ENCODE measurements around the gene RTN1.

Gene RTN1

GRCh38 chr14:59576332-59577294, 294.0 kb downstream of the RTN1 start, which contains the start of gene CCDC175:
CCDC175 (minus strand) TSS chr14:59576812; CDS start chr14:59576775, 37 bp downstream.
- peak; percentile 92 for DNase-seq
- no peaks in the 10 kb centered on the region for H3K36me3 ChIP-seq
- peak within 1 kb of the TSS; percentile 68 for H3K27ac ChIP-seq
- H3K9me3 ChIP-seq (ENCODE audit: severe bottlenecking): no peaks in the 10 kb centered on the region
- TF ChIP-seq, protein P1, sequence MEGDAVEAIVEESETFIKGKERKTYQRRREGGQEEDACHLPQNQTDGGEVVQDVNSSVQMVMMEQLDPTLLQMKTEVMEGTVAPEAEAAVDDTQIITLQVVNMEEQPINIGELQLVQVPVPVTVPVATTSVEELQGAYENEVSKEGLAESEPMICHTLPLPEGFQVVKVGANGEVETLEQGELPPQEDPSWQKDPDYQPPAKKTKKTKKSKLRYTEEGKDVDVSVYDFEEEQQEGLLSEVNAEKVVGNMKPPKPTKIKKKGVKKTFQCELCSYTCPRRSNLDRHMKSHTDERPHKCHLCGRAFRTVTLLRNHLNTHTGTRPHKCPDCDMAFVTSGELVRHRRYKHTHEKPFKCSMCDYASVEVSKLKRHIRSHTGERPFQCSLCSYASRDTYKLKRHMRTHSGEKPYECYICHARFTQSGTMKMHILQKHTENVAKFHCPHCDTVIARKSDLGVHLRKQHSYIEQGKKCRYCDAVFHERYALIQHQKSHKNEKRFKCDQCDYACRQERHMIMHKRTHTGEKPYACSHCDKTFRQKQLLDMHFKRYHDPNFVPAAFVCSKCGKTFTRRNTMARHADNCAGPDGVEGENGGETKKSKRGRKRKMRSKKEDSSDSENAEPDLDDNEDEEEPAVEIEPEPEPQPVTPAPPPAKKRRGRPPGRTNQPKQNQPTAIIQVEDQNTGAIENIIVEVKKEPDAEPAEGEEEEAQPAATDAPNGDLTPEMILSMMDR (IDR thresholded peaks at IDR 0.05; ENCODE audit: low read depth, low read length): peak; percentile 86
- H3K27me3 ChIP-seq (ENCODE audit: insufficient read depth, low read depth, severe bottlenecking): no peaks in the 10 kb centered on the region
- peak within 1 kb of the TSS; percentile 94 for H3K4me3 ChIP-seq (ENCODE audit: low read depth, low read length)

DNA sequence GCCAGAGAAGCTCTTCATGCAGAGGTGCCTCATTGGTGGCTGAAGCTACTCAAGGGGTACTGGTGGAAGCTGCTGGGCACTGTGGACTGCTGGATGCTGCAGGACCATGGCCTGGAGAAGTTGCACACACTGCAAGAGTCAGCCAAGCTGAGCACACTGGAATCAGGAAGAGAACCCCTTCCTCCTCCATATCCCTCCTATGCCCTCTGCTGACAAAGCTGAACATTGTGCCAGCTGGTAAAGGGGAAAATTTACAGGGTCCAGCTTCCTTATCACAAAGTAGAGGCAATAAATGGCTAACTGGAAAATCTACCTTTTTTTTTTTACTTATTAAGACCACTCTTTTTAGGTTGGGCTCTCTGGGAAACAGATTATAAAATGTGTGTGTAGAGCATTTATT, 300.5 kb downstream of the RTN1 start:
- Histone ChIP-seq H3K27ac (no peak overlapping the region), H3K9me3 (ENCODE audit: severe bottlenecking) (no peaks in the 10 kb centered on the region), H3K36me3 (no peaks in the 10 kb centered on the region), H3K27me3 (ENCODE audit: insufficient read depth, low read depth, severe bottlenecking) (no peaks in the 10 kb centered on the region), H3K4me3 (ENCODE audit: low read depth, low read length) (no peak overlapping the region)
- TF ChIP-seq, protein P1 (IDR thresholded peaks at IDR 0.05; ENCODE audit: low read depth, low read length): peak; percentile 57; the same call in 1 of the 2 replicates
- no peak for DNase-seq

GRCh38 chr14:59566725-59567124, 303.9 kb downstream of the RTN1 start:
- no peaks in the 10 kb centered on the region for H3K36me3 ChIP-seq
- no peak overlapping the region for H3K27ac ChIP-seq
- H3K4me3 ChIP-seq (ENCODE audit: low read depth, low read length): no peak overlapping the region
- H3K9me3 ChIP-seq (ENCODE audit: severe bottlenecking): no peaks in the 10 kb centered on the region
- TF ChIP-seq, protein P1 (IDR thresholded peaks at IDR 0.05; ENCODE audit: low read depth, low read length): no peak
- DNase-seq: no peak
- no peaks in the 10 kb centered on the region for H3K27me3 ChIP-seq (ENCODE audit: insufficient read depth, low read depth, severe bottlenecking)

- Histone ChIP-seq H3K27me3 (ENCODE audit: insufficient read depth, low read depth, severe bottlenecking) (no peaks in the 10 kb centered on the region), H3K9me3 (ENCODE audit: severe bottlenecking) (no peaks in the 10 kb centered on the region), H3K4me3 (ENCODE audit: low read depth, low read length) (no peak overlapping the region), H3K27ac (no peak overlapping the region), H3K36me3 (no peaks in the 10 kb centered on the region)
- DNase-seq: no peak
- TF ChIP-seq, protein P1 (IDR thresholded peaks at IDR 0.05; ENCODE audit: low read depth, low read length): no peak
Measured at GRCh38 chr14:59566296-59566695, 304.3 kb downstream of the RTN1 start.

DNA sequence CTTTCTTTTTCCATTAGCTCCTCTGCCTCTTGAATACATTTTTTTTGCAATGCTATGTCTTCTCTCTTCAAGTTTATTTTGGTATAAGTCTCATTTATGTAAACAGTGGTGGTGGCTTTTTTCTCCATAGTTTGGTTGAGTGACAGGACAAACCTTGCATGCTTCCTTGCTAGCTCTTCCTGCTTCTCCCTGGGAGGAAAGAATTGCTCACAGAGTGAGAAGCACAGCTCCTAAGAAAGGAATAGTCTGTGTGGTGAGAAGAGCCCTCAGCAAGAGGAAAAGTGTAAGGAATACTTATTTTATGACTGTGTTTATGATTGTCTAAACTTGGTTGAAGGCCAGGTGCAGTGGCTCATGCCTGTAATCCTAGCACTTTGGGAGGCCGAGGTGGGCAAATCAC, 305.5 kb downstream of the RTN1 start:
- no peak overlapping the region for H3K4me3 ChIP-seq (ENCODE audit: low read depth, low read length)
- H3K9me3 ChIP-seq (ENCODE audit: severe bottlenecking): no peaks in the 10 kb centered on the region
- TF ChIP-seq, protein P1 (IDR thresholded peaks at IDR 0.05; ENCODE audit: low read depth, low read length): no peak
- H3K27ac ChIP-seq: no peak overlapping the region
- no peaks in the 10 kb centered on the region for H3K36me3 ChIP-seq
- DNase-seq: no peak
- no peaks in the 10 kb centered on the region for H3K27me3 ChIP-seq (ENCODE audit: insufficient read depth, low read depth, severe bottlenecking)
